ENCODE results near the gene FOXL2.

DNA sequence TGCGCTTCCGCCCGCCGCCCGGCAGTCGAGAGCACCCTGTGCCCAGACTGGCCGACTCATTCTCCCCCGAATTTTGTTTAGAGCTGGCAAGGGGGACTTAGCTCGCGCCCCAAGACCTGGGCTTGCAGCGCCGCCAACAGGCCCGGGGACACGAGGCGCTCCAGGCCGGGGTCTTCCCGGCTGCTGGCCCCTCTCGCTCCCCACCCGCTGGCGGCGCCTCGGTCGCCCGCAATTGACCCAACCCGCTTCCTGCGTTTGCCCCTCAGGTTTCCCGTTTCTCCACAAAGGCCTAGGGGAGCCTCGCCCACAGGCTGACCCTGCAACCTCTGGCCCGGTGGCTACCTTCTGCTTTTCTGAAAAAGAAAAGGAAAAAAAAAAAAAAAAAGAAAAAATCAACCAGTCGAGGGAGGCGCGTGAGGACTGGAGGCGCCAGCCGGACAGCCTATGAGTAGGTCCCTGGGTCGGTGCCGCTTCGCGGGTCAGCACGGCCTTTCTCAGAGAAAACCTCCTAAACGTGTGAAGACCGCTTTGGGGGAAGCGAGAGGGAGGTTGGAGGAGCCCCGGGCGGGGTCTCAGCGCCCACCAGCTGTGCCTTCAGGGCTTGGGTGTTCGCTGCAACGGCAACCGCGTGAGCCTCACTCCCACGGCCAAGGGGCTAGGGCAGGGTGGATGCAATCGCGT lies 7.2 kb downstream of the FOXL2 start:
- TF ChIP-seq, protein P1, sequence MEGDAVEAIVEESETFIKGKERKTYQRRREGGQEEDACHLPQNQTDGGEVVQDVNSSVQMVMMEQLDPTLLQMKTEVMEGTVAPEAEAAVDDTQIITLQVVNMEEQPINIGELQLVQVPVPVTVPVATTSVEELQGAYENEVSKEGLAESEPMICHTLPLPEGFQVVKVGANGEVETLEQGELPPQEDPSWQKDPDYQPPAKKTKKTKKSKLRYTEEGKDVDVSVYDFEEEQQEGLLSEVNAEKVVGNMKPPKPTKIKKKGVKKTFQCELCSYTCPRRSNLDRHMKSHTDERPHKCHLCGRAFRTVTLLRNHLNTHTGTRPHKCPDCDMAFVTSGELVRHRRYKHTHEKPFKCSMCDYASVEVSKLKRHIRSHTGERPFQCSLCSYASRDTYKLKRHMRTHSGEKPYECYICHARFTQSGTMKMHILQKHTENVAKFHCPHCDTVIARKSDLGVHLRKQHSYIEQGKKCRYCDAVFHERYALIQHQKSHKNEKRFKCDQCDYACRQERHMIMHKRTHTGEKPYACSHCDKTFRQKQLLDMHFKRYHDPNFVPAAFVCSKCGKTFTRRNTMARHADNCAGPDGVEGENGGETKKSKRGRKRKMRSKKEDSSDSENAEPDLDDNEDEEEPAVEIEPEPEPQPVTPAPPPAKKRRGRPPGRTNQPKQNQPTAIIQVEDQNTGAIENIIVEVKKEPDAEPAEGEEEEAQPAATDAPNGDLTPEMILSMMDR (IDR thresholded peaks at IDR 0.05) = no peak
- no peak for TF ChIP-seq POLR2A (IDR thresholded peaks at IDR 0.05)

Data from heart left ventricle (tissue), 13 donors.